Activated gamma-delta T cell treated with anti-CD3 and anti-CD28 coated beads, Interleukin-2, amount 50 U/mL, for 16 hours (primary cell): ENCODE measurements around the gene RRAS2.
"Not testable (repeated sequence)": the region's sequence is repeated elsewhere in the genome, so short reads cannot be mapped to it uniquely, and the experiment has no call there.

Experiments used
- DNase-seq: peaks from one replicate; pipeline ENCODE4 v3.0.0-alpha.2; 2020; ENCODE audit warnings: low read depth

Gene RRAS2

GRCh38 chr11:14358729-14359439 lies at the start of gene RRAS2:
Gene RRAS2 (minus strand): TSS chr11:14359183. CDS start chr11:14358870, 313 bp downstream.
- peak; percentile 68 for DNase-seq

GRCh38 chr11:14408612-14409011 lies 49.6 kb upstream of the RRAS2 start:
- no peak for DNase-seq

DNA sequence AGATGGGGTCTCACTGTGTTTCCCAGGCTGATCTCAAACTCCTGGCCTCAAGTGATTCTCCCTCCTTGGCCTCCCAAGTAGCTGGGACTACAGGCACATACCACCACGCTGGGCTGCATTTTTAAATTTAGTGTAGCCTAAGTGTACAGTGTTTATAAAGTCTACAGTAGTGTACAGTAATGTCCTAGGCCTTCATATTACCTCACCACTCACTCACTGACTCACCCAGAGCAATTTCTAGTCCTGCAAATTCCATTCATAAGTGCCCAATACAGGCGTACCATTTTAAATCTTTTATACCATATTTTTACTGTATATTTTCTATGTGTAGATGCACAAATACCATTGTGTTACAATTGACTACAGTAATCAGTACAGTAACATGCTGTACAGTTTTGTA lies 47.1 kb upstream of the RRAS2 start:
- not testable (repeated sequence) for DNase-seq

DNA sequence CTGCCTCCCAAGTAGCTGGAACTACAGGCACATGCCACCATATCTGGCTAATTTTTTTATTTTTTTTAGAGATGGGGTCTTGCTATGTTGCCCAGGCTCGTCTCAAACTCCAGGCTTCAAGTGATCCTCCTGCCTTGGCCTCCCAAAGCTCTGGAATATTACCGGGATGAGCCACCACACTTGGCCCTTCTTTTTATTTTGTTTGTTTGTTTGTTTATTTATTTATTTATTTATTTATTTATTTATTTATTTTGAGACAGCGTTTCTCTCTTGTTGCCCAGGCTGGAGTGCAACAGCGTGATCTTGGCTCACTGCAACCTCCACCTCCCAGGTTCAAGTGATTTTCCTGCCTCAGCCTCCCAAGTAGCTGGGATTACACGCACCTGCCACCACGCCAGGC lies 44.5 kb upstream of the RRAS2 start:
- DNase-seq: not testable (repeated sequence)

GRCh38 chr11:14399087-14399486 lies 40.1 kb upstream of the RRAS2 start:
- DNase-seq: no peak

GRCh38 chr11:14396273-14396672 lies 37.3 kb upstream of the RRAS2 start:
- no peak for DNase-seq

GRCh38 chr11:14393889-14394288 lies 34.9 kb upstream of the RRAS2 start:
- DNase-seq: no peak

DNA sequence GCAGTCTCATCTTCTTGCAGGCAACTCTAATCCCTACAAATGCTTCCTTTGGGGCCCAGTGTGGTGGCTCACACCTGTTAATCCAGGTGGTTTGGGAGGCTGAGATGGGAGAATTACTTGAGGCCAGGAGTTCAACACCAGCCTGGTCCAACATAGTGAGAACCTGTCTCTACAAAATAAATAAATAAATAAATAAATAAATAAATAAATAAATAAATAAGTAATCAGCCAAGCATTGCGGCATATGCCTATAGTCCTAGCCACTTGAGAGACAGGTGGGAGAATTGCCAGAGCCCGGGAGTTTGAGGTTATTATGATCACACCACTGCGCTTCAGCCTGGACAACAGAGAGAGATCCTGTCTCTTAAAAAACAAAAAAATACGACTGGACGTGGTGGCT lies 34.1 kb upstream of the RRAS2 start:
- no peak for DNase-seq

GRCh38 chr11:14390669-14391068 lies 31.7 kb upstream of the RRAS2 start:
- DNase-seq: no peak

- DNase-seq: no peak
Observed at GRCh38 chr11:14388352-14388751, 29.4 kb upstream of the RRAS2 start.

DNA sequence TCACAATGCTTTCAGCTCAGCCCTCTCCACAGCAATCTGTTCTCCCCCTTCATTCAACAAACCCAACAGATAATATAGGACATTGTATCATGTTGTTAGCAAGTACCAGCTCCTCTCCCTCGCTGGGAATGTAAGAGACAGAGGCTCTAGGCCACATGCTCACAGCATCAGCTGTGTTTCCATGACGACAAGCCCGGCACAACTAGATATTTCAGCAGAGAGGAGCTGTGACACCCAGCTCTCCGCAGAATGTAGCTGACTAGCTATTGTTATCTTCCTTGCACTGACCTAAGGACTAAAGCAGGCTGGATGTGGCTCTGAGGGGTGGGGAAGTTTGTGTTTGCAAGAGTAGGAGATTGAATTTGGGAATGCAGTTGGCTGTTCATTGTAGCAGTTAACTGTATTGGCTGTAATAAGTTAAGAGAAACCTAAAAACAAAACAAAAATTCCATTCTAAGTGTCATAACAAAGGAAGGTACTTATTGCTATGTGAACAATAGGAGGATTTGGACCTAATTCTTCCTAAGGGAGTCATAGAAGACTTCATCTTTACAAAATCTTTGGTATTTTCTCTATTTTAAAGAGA lies 28.0 kb upstream of the RRAS2 start:
- no peak for DNase-seq

DNA sequence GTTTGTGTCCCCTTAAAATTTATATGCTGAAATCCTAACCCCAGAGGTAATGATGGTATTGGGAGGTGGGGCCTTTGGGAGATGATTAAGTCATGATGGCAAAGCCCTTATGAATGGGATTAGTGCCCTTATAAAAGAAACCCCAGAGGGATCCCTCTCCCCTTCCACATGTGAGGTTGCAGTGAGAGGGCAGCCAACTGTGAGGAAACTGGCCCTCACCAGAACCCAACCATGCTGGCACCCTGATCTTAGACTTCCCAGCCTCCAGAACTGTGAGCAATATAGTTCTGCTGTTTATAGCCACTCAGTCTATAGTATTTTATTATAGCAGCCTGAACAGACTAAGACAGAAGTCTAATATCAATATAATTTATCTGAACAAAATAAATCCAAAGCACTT lies 27.1 kb upstream of the RRAS2 start:
- no peak for DNase-seq

DNA sequence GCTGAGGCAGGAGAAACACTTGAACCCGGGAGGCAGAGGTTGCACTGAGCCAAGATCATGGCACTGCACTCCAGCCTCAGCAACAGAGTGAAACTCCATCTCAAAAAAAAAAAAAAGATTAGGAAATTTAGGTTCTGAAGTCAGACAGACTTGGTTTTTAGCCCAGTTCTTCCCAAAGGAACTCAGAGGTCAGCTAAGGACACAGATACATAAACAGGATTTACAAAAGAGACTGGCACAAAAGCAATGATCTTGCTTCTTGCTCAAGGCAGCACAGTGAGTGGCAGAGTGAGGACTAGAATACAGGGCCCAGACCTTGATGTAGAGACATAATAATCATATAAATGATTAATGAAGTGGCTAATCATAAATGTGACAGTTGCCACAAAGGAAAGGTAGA lies 25.4 kb upstream of the RRAS2 start:
- no peak for DNase-seq

DNA sequence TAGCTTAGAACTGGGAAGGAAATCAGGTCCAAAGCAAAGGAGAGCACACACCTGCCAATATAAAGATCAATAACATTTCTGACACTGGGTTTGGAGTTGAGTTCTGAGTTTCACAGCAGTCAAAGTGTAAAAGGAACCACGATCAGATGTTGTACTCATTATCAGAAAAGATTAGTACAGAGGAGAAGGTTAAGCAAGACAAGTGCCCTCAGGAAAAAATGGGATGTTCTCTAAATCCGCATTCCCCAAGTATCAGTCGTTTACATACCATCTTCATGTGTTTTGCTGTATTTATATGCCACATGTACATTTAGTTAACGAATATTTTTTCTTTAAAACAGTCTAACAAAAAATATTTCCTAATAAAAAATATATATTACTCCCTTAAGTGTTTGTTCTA lies 23.0 kb upstream of the RRAS2 start:
- no peak for DNase-seq

- peak; percentile 28 for DNase-seq
Observed at GRCh38 chr11:14380947-14381561, 22.1 kb upstream of the RRAS2 start.

DNA sequence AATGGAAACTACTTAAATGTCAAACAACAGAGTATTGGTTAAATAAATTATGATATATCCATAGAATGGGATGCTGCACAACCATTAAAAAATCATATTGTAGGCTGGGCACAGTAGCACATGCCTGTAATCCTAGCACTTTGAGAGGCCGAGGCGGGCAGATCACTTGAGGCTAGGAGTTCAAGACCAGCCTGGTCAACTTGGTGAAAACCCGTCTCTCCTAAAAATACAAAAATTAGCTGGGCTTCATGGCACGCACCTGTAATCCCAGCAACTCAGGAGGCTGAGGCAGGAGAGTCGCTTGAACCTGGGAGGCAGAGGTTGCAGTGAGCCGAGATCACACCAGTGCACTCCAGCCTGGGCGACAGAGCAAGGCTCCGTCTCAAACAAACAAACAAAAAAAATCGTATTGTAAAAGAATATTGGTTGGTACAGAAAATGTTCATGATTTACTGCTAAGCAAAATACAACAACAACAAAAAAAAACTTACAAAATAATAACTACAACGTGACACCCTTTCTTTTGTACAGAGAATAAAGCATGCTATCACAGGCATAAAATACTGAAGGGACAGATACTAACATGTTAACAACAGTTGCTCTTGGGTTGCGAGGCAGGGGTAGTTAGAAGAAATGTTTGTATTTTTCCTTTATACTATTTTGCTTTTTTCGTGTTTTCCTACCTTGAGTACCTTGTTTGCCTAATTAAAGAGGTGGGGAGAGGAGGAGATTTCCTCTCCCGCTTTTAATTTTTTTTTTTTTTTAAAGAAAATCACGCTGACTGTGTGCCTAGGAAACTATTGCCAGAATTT lies 21.3 kb upstream of the RRAS2 start:
- DNase-seq: no peak

- no peak for DNase-seq
Observed at GRCh38 chr11:14378171-14378570, 19.2 kb upstream of the RRAS2 start.

GRCh38 chr11:14376920-14377319 lies 17.9 kb upstream of the RRAS2 start:
- DNase-seq: no peak

GRCh38 chr11:14374922-14375830 lies 16.2 kb upstream of the RRAS2 start:
- no peak for DNase-seq

DNA sequence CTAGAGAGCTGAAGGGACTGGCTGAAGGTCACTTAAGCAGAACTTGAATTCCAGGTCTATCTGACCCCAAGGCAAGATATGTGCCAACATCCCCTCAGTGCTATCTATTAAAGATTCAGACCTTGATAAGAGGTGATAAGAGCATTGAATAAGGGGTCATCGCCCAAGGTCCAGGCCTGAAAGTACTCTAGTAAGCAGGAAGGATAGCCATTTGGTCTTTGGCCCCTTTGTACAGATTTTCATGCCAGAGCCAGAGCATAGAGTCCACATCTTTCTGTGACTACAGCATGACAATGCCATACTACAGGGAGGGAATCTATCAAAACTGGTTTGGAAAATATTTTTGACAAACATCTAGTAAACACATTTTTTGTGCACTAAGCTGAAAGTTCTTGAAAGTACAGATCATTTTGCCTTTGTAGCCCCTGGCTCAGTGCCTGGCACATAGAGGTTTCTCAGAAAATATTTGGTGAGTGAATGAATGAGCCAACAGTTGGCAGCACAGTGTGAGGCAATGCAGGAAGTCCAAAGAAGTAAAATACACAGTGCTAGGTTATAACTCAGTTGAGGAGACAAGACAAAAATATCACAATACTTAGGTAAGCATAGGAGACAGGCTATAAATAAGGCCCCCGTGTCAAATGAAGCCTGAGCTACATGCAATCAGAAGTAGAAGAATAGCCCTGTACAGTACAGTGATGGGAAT lies 15.1 kb upstream of the RRAS2 start:
- no peak for DNase-seq

DNA sequence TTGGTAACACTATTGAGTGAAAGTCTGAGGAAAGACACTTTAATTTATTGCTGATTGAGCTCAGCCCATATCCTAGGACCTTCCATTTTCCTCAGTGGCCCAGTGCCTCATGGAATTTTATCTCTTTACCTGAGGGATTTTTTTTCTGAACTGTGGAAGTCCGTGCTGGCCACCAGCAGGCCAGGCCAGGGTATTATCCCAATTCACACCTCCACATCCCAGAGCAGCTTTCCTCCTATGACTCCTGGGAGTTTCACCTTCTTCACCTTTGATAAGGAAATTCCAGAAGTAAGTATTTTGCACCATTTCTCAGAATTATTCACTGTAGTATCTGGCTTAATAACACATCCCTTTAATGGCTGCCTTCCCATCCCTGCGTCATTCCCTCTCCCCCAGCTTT lies 13.0 kb upstream of the RRAS2 start:
- DNase-seq: no peak
